Endothelial cell of coronary artery (primary cell): ENCODE data around the gene LAMC2. TPM values are rescaled to one million over a fixed set of nuclear protein-coding genes. Genes with fewer than 3 reads are reported as not detected.

Experiments used
- total RNA-seq: library from RNA; depleted of rRNA; stranded (reverse); fragments of >200 nt; gene quantifications from 2 replicates; pipeline ENCODE4 v1.2.3, GENCODE V29; 2014

The LAMC2 gene
- 0.47 and 0.99 TPM in 2 replicates for total RNA-seq

DNA sequence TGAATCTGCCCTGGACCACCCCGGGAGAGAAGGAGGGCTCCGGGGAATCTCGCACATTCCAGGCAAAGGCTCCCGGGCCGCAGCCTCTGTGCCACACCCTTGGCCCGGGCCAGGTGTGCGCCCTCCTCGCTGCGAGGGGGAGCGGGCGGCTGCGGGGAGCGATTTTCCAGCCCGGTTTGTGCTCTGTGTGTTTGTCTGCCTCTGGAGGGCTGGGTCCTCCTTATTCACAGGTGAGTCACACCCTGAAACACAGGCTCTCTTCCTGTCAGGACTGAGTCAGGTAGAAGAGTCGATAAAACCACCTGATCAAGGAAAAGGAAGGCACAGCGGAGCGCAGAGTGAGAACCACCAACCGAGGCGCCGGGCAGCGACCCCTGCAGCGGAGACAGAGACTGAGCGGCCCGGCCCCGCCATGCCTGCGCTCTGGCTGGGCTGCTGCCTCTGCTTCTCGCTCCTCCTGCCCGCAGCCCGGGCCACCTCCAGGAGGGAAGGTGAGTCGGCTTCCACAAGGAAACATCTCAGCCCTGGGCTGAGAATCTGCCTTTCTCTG is at the start of gene LAMC2:
Gene LAMC2, plus strand, starts transcription at position 324 of the 550 bp plus-strand sequence. Its CDS starts 89 bp downstream, at position 413.

Other genes starting within 250 kb of the LAMC2 start
- gene SHCBP1L, start 233.1 kb upstream of the LAMC2 start, total RNA-seq: not detected in 2 replicates
- 414 and 644 TPM in 2 replicates for gene LAMC1, start 162.8 kb upstream of the LAMC2 start, total RNA-seq
- 0.45 and 0.47 TPM in 2 replicates for gene NMNAT2, start 232.1 kb downstream of the LAMC2 start, total RNA-seq